Uterus (tissue), 2 donors: ENCODE results near the gene C12orf50.

Experiments used
- POLR2A ChIP-seq, 2 donors: fragments of 450-650 bp; IDR thresholded peaks; one replicate each; pipeline ENCODE4 v1.6.1; 2016; ENCODE audit warnings: antibody characterized with exemption in 2 of 2, mild to moderate bottlenecking in 1 of 2, moderate library complexity in 1 of 2
- TF ChIP-seq, protein P1 (sequence below), 4 experiments: fragments of 200-600 bp in 2 of 4; fragments of 450-650 bp in 2 of 4; sonication (generic) in 2 of 4; IDR thresholded peaks; one replicate each; pipeline ENCODE4 v1.5.1; 2016 to 2019; ENCODE audit warnings: antibody characterized with exemption in 4 of 4, mild to moderate bottlenecking in 2 of 4, moderate library complexity in 1 of 4

DNA sequence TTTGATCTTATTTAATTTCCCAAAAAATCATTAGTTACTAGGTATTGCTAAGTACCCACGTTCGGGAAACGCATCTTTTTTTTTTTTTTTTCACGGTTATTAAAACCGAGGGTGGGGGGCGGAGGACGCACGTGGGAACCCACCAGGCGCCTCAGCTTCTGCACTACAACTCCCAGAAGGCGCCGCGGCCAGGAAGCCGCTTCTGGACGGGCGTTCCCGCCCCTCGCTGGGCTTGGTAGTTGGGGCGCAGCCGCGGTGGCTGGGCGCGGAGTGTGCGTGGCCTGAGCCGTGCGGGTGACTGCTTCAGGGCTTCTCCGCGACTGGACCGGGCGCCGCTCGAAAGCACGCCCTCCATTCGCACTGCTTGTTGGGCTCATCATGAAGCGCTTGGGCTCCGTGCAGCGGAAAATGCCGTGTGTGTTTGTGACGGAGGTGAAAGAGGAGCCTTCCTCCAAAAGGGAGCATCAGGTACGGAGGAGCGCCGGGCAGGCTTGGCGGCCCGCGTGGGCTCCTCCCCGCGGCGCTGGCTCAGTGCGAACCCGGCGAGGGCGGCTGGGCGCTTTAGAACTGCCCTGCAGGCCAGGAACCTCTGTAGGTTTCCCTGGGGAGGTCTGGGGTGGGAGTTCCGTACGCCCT lies 6.2 kb upstream of the C12orf50 start:
- peak; percentile 83 to 92 for TF ChIP-seq POLR2A (IDR thresholded peaks at IDR 0.05)
- TF ChIP-seq, protein P1, sequence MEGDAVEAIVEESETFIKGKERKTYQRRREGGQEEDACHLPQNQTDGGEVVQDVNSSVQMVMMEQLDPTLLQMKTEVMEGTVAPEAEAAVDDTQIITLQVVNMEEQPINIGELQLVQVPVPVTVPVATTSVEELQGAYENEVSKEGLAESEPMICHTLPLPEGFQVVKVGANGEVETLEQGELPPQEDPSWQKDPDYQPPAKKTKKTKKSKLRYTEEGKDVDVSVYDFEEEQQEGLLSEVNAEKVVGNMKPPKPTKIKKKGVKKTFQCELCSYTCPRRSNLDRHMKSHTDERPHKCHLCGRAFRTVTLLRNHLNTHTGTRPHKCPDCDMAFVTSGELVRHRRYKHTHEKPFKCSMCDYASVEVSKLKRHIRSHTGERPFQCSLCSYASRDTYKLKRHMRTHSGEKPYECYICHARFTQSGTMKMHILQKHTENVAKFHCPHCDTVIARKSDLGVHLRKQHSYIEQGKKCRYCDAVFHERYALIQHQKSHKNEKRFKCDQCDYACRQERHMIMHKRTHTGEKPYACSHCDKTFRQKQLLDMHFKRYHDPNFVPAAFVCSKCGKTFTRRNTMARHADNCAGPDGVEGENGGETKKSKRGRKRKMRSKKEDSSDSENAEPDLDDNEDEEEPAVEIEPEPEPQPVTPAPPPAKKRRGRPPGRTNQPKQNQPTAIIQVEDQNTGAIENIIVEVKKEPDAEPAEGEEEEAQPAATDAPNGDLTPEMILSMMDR (IDR thresholded peaks at IDR 0.05), result no peak
